Naive thymus-derived CD4-positive, alpha-beta T cell (primary cell): ENCODE data around the gene GNG12. TPM values are rescaled to one million over a fixed set of nuclear protein-coding genes. Genes with fewer than 3 reads are reported as not detected.
A peak's percentile ranks its signal among the peaks of the same experiment; 100 is the strongest.

Experiments
- ATAC-seq: fragments of 150-1000 bp; cut with Tn5 transposase; 2 replicates; pipeline ENCODE4 v1.10.0; 2021; ENCODE audit warnings: mild to moderate bottlenecking, moderate library complexity
- CTCF ChIA-PET: fragments of 350-600 bp; sonication (Branson Sonifier 250); formaldehyde crosslinking; loops from one replicate; lab custom pipeline; 2021; ENCODE audit warnings: antibody characterized with exemption; lab: Charles Lee
- POLR2A ChIA-PET: fragments of 350-600 bp; sonication (Branson Sonifier 250); formaldehyde crosslinking; loops from one replicate; lab custom pipeline; 2021; ENCODE audit warnings: antibody characterized with exemption, inconsistent platforms; lab: Charles Lee
- DNase-seq, 9 donors: peaks; one replicate each; pipeline versions ENCODE4 v3.0.0 to v3.0.0-alpha.2; 2020 to 2022; ENCODE audit warnings: mixed read lengths in 1 of 9
- H3K27ac ChIP-seq: one replicate; pipeline ENCODE4 v1.7.0; 2013; ENCODE audit warnings: mild to moderate bottlenecking, low read depth, low read length, moderate library complexity
- H3K27me3 ChIP-seq, 2 donors: one replicate each; pipeline ENCODE4 v1.7.0; 2013; ENCODE audit warnings: low read length in 2 of 2, mild to moderate bottlenecking in 2 of 2, moderate library complexity in 2 of 2; ENCODE audit not compliant: control insufficient read depth in 2 of 2, insufficient read depth in 2 of 2
- H3K36me3 ChIP-seq, 3 experiments: 1 replicate in 2 of 3; 2 replicates in 1 of 3; pipeline ENCODE4 v1.7.0; 2013; ENCODE audit warnings: low read length in 3 of 3, mild to moderate bottlenecking in 3 of 3, moderate library complexity in 1 of 3; ENCODE audit not compliant: insufficient read depth in 3 of 3, control insufficient read depth in 2 of 3
- H3K4me1 ChIP-seq, 2 donors: one replicate each; pipeline ENCODE4 v1.7.0; 2013; ENCODE audit warnings: low read length in 2 of 2, mild to moderate bottlenecking in 2 of 2, moderate library complexity in 1 of 2; ENCODE audit not compliant: control insufficient read depth in 2 of 2, insufficient read depth in 2 of 2
- H3K4me3 ChIP-seq: 2 replicates; pipeline ENCODE4 v1.7.0; 2013; ENCODE audit warnings: mild to moderate bottlenecking, low read length
- H3K9me3 ChIP-seq, 3 experiments: 1 replicate in 2 of 3; 2 replicates in 1 of 3; pipeline ENCODE4 v1.7.0; 2013; ENCODE audit warnings: low read length in 3 of 3; ENCODE audit not compliant: control insufficient read depth in 2 of 3
- H3K27ac Mint-ChIP-seq, 9 donors: one replicate each; pipeline ENCODE4 v1.8.0; 2020 to 2022; ENCODE audit warnings: mixed read lengths in 9 of 9, mild to moderate bottlenecking in 8 of 9, moderate library complexity in 5 of 9, inconsistent platforms in 2 of 9
- H3K27me3 Mint-ChIP-seq, 5 donors: one replicate each; pipeline ENCODE4 v1.8.0; 2021 to 2022; ENCODE audit warnings: mixed read lengths in 5 of 5, mild to moderate bottlenecking in 1 of 5
- H3K36me3 Mint-ChIP-seq, 5 donors: one replicate each; pipeline ENCODE4 v1.8.0; 2020 to 2022; ENCODE audit warnings: mixed read lengths in 5 of 5, mild to moderate bottlenecking in 3 of 5, inconsistent platforms in 1 of 5
- H3K4me1 Mint-ChIP-seq, 7 donors: one replicate each; pipeline ENCODE4 v1.8.0; 2020 to 2022; ENCODE audit warnings: mixed read lengths in 7 of 7, mild to moderate bottlenecking in 3 of 7, inconsistent platforms in 1 of 7
- H3K4me3 Mint-ChIP-seq, 10 donors: one replicate each; pipeline ENCODE4 v1.8.0; 2020 to 2022; ENCODE audit warnings: mild to moderate bottlenecking in 10 of 10, mixed read lengths in 10 of 10, moderate library complexity in 6 of 10, inconsistent platforms in 2 of 10
- H3K9me3 Mint-ChIP-seq, 11 donors: one replicate each; pipeline ENCODE4 v1.8.0; 2020 to 2022; ENCODE audit warnings: mixed read lengths in 11 of 11, mild to moderate bottlenecking in 4 of 11, inconsistent platforms in 1 of 11, moderate library complexity in 1 of 11
- intact Hi-C, 2 donors: fragments of 100-400 bp; cut with micrococcal nuclease; formaldehyde crosslinking; loops; one replicate each; pipeline ENCODE4 v1.15.1; 2023
- polyA plus RNA-seq, 2 donors: library from polyadenylated mRNA; unstranded; fragments of 300-500 nt; fragmentation: Illumina TruSeq; gene quantifications; one replicate each; pipeline ENCODE4 v1.2.3, GENCODE V29; 2021
- total RNA-seq, 6 experiments: library from RNA in 5 of 6; stranded (reverse) in 5 of 6; gene quantifications; 1 replicate in 5 of 6; 2 replicates in 1 of 6; pipeline ENCODE4 v1.2.3 and lab custom pipeline; 2021 to 2026

The GNG12 gene
- total and polyA plus RNA-seq, 7 experiments from 2014 or later = not detected

DNA sequence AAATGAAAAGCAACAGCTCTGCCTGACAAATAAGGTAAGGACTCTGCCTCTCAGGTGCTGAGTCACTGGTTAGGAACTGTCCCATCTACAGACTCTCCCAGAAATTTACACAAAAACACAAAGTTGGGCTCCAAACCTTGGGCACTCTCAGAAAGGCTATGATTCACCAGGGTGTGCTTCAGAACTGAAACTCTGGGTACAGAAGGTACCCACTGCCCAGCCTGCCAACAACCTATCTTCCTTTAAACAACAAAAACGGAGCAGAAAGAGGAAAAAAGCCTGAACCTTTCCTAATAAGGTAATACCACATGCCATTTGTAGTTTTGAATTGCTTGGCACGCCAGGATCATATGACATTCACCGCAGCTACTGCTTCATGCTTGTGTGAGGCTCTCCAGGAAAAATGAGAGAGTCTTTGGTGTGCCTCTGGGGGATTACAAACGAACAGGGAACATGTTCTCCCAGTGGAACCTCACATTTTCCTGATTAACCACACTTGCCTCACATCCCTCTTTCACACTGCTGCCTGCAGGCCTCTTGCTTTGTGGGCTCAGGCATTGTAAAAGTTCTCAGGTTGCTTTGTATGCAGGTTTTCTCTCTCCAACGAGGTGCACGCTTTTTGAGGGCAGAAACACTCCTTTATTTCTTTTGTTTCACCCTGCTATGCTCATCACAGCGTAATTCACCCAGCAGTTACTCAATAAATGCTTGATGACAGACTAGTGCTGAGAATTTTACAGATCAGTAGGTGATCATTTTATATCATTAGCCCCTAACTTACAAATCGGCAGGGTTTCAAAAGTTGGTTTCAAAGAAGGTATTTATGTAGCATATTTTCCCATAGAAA lies 83.2 kb downstream of the GNG12 start:
- Histone ChIP-seq H3K27me3 (no peaks in the 10 kb centered on the region), H3K4me3 (no peak overlapping the region), H3K36me3 (no peaks in the 10 kb centered on the region), H3K27ac (no peak overlapping the region), H3K9me3 (no peaks in the 10 kb centered on the region), H3K4me1 (no peaks in the 10 kb centered on the region)
- Mint-ChIP-seq H3K9me3 (peaks cover 0 to 2% (median 0%) of the 10 kb centered on the region in 11 donors), H3K27ac (no peak overlapping the region), H3K4me1 (peaks cover 0 to 35% (median 3%) of the 10 kb centered on the region in 7 donors), H3K36me3 (no peaks in the 10 kb centered on the region), H3K4me3 (no peak overlapping the region), H3K27me3 (peaks cover under 1 to 26% (median 18%) of the 10 kb centered on the region in 5 donors)
- DNase-seq = no peak
- intact Hi-C loops = no loop called here
- ChIA-PET POLR2A (no interaction called here), CTCF (interaction anchor here (2.8 kb wide), 1 partner anchor 11 kb away, joined by 10 read pairs; no protein-coding TSS in a partner anchor)
- no peak for ATAC-seq

DNA sequence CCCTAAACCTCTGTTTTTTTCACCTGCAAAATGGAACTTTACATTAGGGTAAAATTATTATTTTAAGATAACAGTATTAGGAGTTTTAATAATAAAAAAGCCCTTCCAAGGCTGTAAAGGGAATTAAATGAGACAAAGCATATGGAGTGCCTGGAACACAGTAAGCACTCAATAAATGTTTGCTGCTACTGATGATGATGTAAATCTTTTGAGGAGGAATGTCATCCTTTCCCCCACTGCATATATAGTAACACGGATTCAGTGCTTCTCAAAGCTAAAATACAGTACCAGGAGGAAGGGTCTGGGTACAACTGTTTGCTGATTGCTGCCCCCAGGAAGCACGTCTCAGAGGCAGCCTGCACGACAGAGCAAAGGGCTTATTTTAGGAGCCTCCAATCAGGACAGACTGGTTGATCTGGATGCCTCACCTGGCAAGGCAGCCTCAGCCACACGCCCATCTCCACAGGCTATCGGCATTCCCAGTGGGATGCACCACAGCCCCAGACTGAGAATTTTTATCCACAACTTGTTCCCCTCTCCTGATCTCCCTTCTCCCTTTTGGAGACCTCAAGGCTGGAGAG lies 83.9 kb downstream of the GNG12 start:
- no peak for ATAC-seq
- H3K27ac ChIP-seq = no peak overlapping the region
- Mint-ChIP-seq H3K36me3 (no peaks in the 10 kb centered on the region), H3K4me1 (peaks cover 0 to 31% (median 3%) of the 10 kb centered on the region in 7 donors), H3K4me3 (no peak overlapping the region), H3K27me3 (peaks cover 6 to 26% (median 18%) of the 10 kb centered on the region in 5 donors), H3K9me3 (peaks cover 0 to 2% (median 0%) of the 10 kb centered on the region in 11 donors), H3K27ac (no peak overlapping the region)
- POLR2A ChIA-PET = no interaction called here
- no peaks in the 10 kb centered on the region for H3K4me1 ChIP-seq
- no peak overlapping the region for H3K4me3 ChIP-seq
- H3K27me3 ChIP-seq = no peaks in the 10 kb centered on the region
- CTCF ChIA-PET = no interaction called here
- no peak for DNase-seq
- intact Hi-C loops = no loop called here
- no peaks in the 10 kb centered on the region for H3K9me3 ChIP-seq
- no peaks in the 10 kb centered on the region for H3K36me3 ChIP-seq

GRCh38 chr1:67748630-67749029 lies 84.6 kb downstream of the GNG12 start:
- Mint-ChIP-seq H3K4me3 (peak overlapping the region in 1 of 10 donors; percentile 28), H3K27ac (no peak overlapping the region), H3K36me3 (no peaks in the 10 kb centered on the region), H3K4me1 (peaks cover 0 to 25% (median 3%) of the 10 kb centered on the region in 7 donors), H3K27me3 (peaks cover 6 to 31% (median 13%) of the 10 kb centered on the region in 5 donors), H3K9me3 (peaks cover 0 to 2% (median 0%) of the 10 kb centered on the region in 11 donors)
- ATAC-seq (no peak), DNase-seq (no peak)
- POLR2A ChIA-PET = no interaction called here
- H3K27ac ChIP-seq = no peak overlapping the region
- H3K4me1 ChIP-seq = no peaks in the 10 kb centered on the region
- no peaks in the 10 kb centered on the region for H3K9me3 ChIP-seq
- CTCF ChIA-PET = no interaction called here
- H3K4me3 ChIP-seq = no peak overlapping the region
- H3K36me3 ChIP-seq = no peaks in the 10 kb centered on the region
- no peaks in the 10 kb centered on the region for H3K27me3 ChIP-seq
- intact Hi-C loops = no loop called here

GRCh38 chr1:67747671-67748546 lies 85.4 kb downstream of the GNG12 start:
- CTCF ChIA-PET = interaction anchor here (1.3 kb wide), 1 partner anchor 187 kb away, joined by 3 read pairs; no protein-coding TSS in a partner anchor
- Mint-ChIP-seq H3K36me3 (no peaks in the 10 kb centered on the region), H3K27ac (no peak overlapping the region), H3K9me3 (peaks cover 0 to 2% (median 0%) of the 10 kb centered on the region in 11 donors), H3K27me3 (peaks cover 6 to 37% (median 13%) of the 10 kb centered on the region in 5 donors), H3K4me3 (no peak overlapping the region), H3K4me1 (peaks cover 0 to 25% (median 3%) of the 10 kb centered on the region in 7 donors)
- DNase-seq (no peak), ATAC-seq (no peak)
- intact Hi-C loops = no loop called here
- no peaks in the 10 kb centered on the region for H3K36me3 ChIP-seq
- POLR2A ChIA-PET = no interaction called here
- no peak overlapping the region for H3K27ac ChIP-seq
- H3K27me3 ChIP-seq = no peaks in the 10 kb centered on the region
- no peaks in the 10 kb centered on the region for H3K4me1 ChIP-seq
- no peaks in the 10 kb centered on the region for H3K9me3 ChIP-seq
- no peak overlapping the region for H3K4me3 ChIP-seq

DNA sequence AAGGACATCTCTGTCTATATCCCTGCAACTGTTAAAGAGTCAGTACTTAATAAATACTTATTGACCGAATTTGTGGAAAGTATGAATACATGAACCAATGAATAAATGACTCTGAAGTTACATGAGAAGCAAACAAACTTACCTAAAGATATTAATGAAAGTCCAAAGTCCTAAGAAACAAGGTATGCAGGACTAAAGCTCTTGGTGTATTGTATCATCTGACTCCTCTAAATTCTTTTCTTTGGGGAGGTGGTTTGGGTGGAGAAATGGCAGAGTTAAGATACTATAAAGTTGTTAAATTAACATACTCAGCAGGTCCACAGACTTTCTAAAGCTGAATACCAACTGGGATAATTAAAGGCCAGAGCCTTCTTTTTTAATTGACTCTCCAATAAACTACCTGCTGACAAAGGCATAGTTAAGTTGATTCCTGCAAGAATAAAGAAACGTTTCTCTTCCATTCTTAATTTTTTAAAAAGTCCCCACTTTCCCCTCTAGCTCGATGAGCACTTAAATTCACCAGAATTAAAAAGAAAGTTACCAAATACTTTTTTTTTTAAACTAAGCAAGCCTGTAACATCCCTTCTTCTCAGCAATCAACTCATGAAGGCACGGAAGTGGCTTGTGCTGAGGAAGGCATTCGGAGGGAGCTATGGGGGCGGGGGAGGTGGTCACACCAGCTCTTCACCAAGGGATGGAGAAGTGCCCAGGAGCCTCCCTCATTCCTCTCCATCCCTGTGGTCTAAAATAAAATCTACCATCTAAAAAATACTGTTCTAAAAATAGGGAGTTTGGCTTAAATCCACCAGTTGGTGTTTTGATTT lies 87.2 kb downstream of the GNG12 start:
- Mint-ChIP-seq H3K9me3 (peaks cover 0 to 2% (median 0%) of the 10 kb centered on the region in 11 donors), H3K4me3 (no peak overlapping the region), H3K27me3 (peaks cover 6 to 38% (median 13%) of the 10 kb centered on the region in 5 donors), H3K4me1 (peaks cover 0 to 25% (median 3%) of the 10 kb centered on the region in 7 donors), H3K36me3 (no peaks in the 10 kb centered on the region), H3K27ac (no peak overlapping the region)
- DNase-seq = no peak
- Histone ChIP-seq H3K27me3 (no peaks in the 10 kb centered on the region), H3K4me1 (no peaks in the 10 kb centered on the region), H3K4me3 (no peak overlapping the region), H3K27ac (no peak overlapping the region), H3K36me3 (no peaks in the 10 kb centered on the region), H3K9me3 (no peaks in the 10 kb centered on the region)
- ATAC-seq = no peak
- intact Hi-C loops = no loop called here
- ChIA-PET CTCF (interaction anchor here (1.0 to 1.3 kb wide), 2 partner anchors 22 to 185 kb away, joined by 3 read pairs; no protein-coding TSS in a partner anchor), POLR2A (interaction anchor here (0.6 kb wide), 1 partner anchor 9 kb away, joined by 3 read pairs; no protein-coding TSS in a partner anchor)
